Karpas-422 (cell line): Measurements from ENCODE around the gene SLC5A6. TPM values are rescaled to one million over a fixed set of nuclear protein-coding genes. Genes with fewer than 3 reads are reported as not detected.

ENCODE experiments used
- DNase-seq: peaks from one replicate; pipeline ENCODE4 v3.0.0-alpha.2; 2015
- H2AFZ ChIP-seq: fragments of 200-600 bp; sonication (generic); 2 replicates; pipeline ENCODE4 v1.6.1; 2014; ENCODE audit warnings: antibody characterized with exemption, low read length, mixed read lengths
- H3K27ac ChIP-seq: fragments of 200-600 bp; sonication (generic); 2 replicates; pipeline ENCODE4 v1.5.1; 2014; ENCODE audit warnings: mild to moderate bottlenecking, low read length, moderate library complexity
- H3K27me3 ChIP-seq: fragments of 200-600 bp; sonication (generic); 2 replicates; pipeline ENCODE4 v1.6.1; 2014; ENCODE audit warnings: low read length, mixed read lengths
- H3K36me3 ChIP-seq: fragments of 200-600 bp; sonication (generic); 2 replicates; pipeline ENCODE4 v1.6.1; 2014; ENCODE audit warnings: low read length, mixed read lengths; ENCODE audit not compliant: insufficient read depth
- H3K4me1 ChIP-seq: fragments of 200-600 bp; sonication (generic); 2 replicates; pipeline ENCODE4 v1.6.1; 2014; ENCODE audit warnings: mild to moderate bottlenecking, low read length, mixed read lengths
- H3K4me2 ChIP-seq: fragments of 200-600 bp; sonication (generic); 2 replicates; pipeline ENCODE4 v1.6.1; 2014; ENCODE audit warnings: low read length, low read depth, mild to moderate bottlenecking; ENCODE audit not compliant: poor library complexity, severe bottlenecking
- H3K4me3 ChIP-seq: fragments of 200-600 bp; sonication (generic); 2 replicates; pipeline ENCODE4 v1.5.1; 2014; ENCODE audit warnings: mild to moderate bottlenecking, antibody characterized with exemption, low read length, mixed read lengths
- H3K79me2 ChIP-seq: fragments of 200-600 bp; sonication (generic); 2 replicates; pipeline ENCODE4 v1.6.1; 2014; ENCODE audit warnings: mild to moderate bottlenecking, low read length, mixed read lengths
- H3K9ac ChIP-seq: fragments of 200-600 bp; sonication (generic); 2 replicates; pipeline ENCODE4 v1.6.0; 2014; ENCODE audit warnings: low read length
- H3K9me2 ChIP-seq: fragments of 200-600 bp; sonication (generic), shearing (Covaris generic); replicated peaks from 2 replicates; pipeline ENCODE4 v1.6.0; 2014; ENCODE audit warnings: mild to moderate bottlenecking, low read length, moderate library complexity; ENCODE audit not compliant: insufficient read depth
- H3K9me3 ChIP-seq: fragments of 300-700, 200-600 bp; sonication (generic); 2 replicates; pipeline ENCODE4 v1.6.1; 2014; ENCODE audit warnings: low read length, mixed read lengths
- H4K20me1 ChIP-seq: fragments of 200-600 bp; sonication (generic); 2 replicates; pipeline ENCODE4 v1.6.1; 2014; ENCODE audit warnings: mild to moderate bottlenecking, antibody characterized with exemption, low read length, low read depth; ENCODE audit not compliant: insufficient read depth
- total RNA-seq: library from RNA; depleted of rRNA; stranded (reverse); fragments of >200 nt; shearing (Covaris generic); gene quantifications from 2 replicates; pipeline ENCODE4 v1.2.3, GENCODE V29; 2014; ENCODE audit warnings: low replicate concordance

Gene SLC5A6
- total RNA-seq, 1 experiment from 2014 or later = 38.4 TPM

- no peak for DNase-seq
- Histone ChIP-seq H3K9me2 (no peaks in the 10 kb centered on the region), H3K4me2 (no peak overlapping the region), H2AFZ (peak overlapping the region; percentile 16; the same call in 1 of the 2 replicates), H3K27me3 (no peaks in the 10 kb centered on the region), H3K9me3 (no peaks in the 10 kb centered on the region), H3K4me3 (no peak overlapping the region), H3K27ac (no peak overlapping the region), H3K9ac (no peak overlapping the region), H3K79me2 (no peaks in the 10 kb centered on the region), H3K36me3 (no peaks in the 10 kb centered on the region), H4K20me1 (no peaks in the 10 kb centered on the region), H3K4me1 (peaks cover 61% of the 10 kb centered on the region)
Measured at GRCh38 chr2:27174638-27175037, 37.4 kb downstream of the SLC5A6 start.

GRCh38 chr2:27171351-27171848 is 40.7 kb downstream of the SLC5A6 start:
- DNase-seq = no peak
- H3K4me3 ChIP-seq = no peak overlapping the region
- no peaks in the 10 kb centered on the region for H3K9me2 ChIP-seq
- no peaks in the 10 kb centered on the region for H3K27me3 ChIP-seq
- H3K27ac ChIP-seq = no peak overlapping the region
- H3K79me2 ChIP-seq = no peaks in the 10 kb centered on the region
- no peaks in the 10 kb centered on the region for H3K9me3 ChIP-seq
- no peak overlapping the region for H3K9ac ChIP-seq
- peaks cover 40% of the 10 kb centered on the region for H3K4me1 ChIP-seq
- H3K4me2 ChIP-seq = no peak overlapping the region
- no peaks in the 10 kb centered on the region for H4K20me1 ChIP-seq
- H2AFZ ChIP-seq = no peak overlapping the region
- H3K36me3 ChIP-seq = no peaks in the 10 kb centered on the region

GRCh38 chr2:27170581-27171337 is 41.3 kb downstream of the SLC5A6 start:
- no peaks in the 10 kb centered on the region for H3K9me3 ChIP-seq
- no peaks in the 10 kb centered on the region for H3K79me2 ChIP-seq
- no peaks in the 10 kb centered on the region for H3K27me3 ChIP-seq
- no peak overlapping the region for H3K27ac ChIP-seq
- H4K20me1 ChIP-seq = no peaks in the 10 kb centered on the region
- no peaks in the 10 kb centered on the region for H3K9me2 ChIP-seq
- H3K36me3 ChIP-seq = no peaks in the 10 kb centered on the region
- DNase-seq = no peak
- H3K4me1 ChIP-seq = peaks cover 34% of the 10 kb centered on the region
- H3K4me3 ChIP-seq = no peak overlapping the region
- peak overlapping the region; percentile 55 for H3K4me2 ChIP-seq
- peak overlapping the region; percentile 43 for H3K9ac ChIP-seq
- no peak overlapping the region for H2AFZ ChIP-seq

- H4K20me1 ChIP-seq = no peaks in the 10 kb centered on the region
- H3K9ac ChIP-seq = peak overlapping the region; percentile 12; the same call in 1 of the 2 replicates
- peaks cover 29% of the 10 kb centered on the region for H3K4me1 ChIP-seq
- H3K27me3 ChIP-seq = no peaks in the 10 kb centered on the region
- H3K79me2 ChIP-seq = no peaks in the 10 kb centered on the region
- no peak overlapping the region for H3K27ac ChIP-seq
- H3K4me2 ChIP-seq = peak overlapping the region; percentile 42
- peak overlapping the region; percentile 68 for H2AFZ ChIP-seq
- H3K9me3 ChIP-seq = no peaks in the 10 kb centered on the region
- DNase-seq = no peak
- no peaks in the 10 kb centered on the region for H3K9me2 ChIP-seq
- peak overlapping the region; percentile 8; the same call in 1 of the 2 replicates for H3K4me3 ChIP-seq
- no peaks in the 10 kb centered on the region for H3K36me3 ChIP-seq
Measured at GRCh38 chr2:27164960-27165763, 46.9 kb downstream of the SLC5A6 start.

- Histone ChIP-seq H3K79me2 (no peaks in the 10 kb centered on the region), H3K9me3 (no peaks in the 10 kb centered on the region), H3K27ac (no peak overlapping the region), H3K27me3 (no peaks in the 10 kb centered on the region), H3K4me1 (peaks cover 26% of the 10 kb centered on the region), H3K9me2 (no peaks in the 10 kb centered on the region), H3K4me2 (no peak overlapping the region), H3K36me3 (no peaks in the 10 kb centered on the region), H3K9ac (no peak overlapping the region), H4K20me1 (no peaks in the 10 kb centered on the region), H3K4me3 (no peak overlapping the region), H2AFZ (no peak overlapping the region)
- no peak for DNase-seq
Measured at GRCh38 chr2:27162151-27163121, 49.6 kb downstream of the SLC5A6 start.

GRCh38 chr2:27160191-27160590 is 51.9 kb downstream of the SLC5A6 start:
- Histone ChIP-seq H3K4me1 (peaks cover 26% of the 10 kb centered on the region), H3K27me3 (no peaks in the 10 kb centered on the region), H3K36me3 (no peaks in the 10 kb centered on the region), H2AFZ (no peak overlapping the region), H3K4me2 (no peak overlapping the region), H3K27ac (no peak overlapping the region), H3K9ac (no peak overlapping the region), H3K9me3 (no peaks in the 10 kb centered on the region), H3K4me3 (no peak overlapping the region), H4K20me1 (no peaks in the 10 kb centered on the region), H3K9me2 (no peaks in the 10 kb centered on the region), H3K79me2 (no peaks in the 10 kb centered on the region)
- no peak for DNase-seq

- Histone ChIP-seq H3K9ac (no peak overlapping the region), H2AFZ (no peak overlapping the region), H3K9me3 (no peaks in the 10 kb centered on the region)
Measured at GRCh38 chr2:27159271-27159670, 52.8 kb downstream of the SLC5A6 start.

More at GRCh38 chr2:27159271-27159670, 52.8 kb downstream of the SLC5A6 start:
- H4K20me1 ChIP-seq = no peaks in the 10 kb centered on the region
- H3K36me3 ChIP-seq = no peaks in the 10 kb centered on the region
- DNase-seq = no peak
- no peak overlapping the region for H3K4me3 ChIP-seq
- no peaks in the 10 kb centered on the region for H3K9me2 ChIP-seq
- H3K27ac ChIP-seq = no peak overlapping the region
- peaks cover 22% of the 10 kb centered on the region for H3K4me1 ChIP-seq
- H3K4me2 ChIP-seq = no peak overlapping the region
- H3K27me3 ChIP-seq = no peaks in the 10 kb centered on the region
- no peaks in the 10 kb centered on the region for H3K79me2 ChIP-seq
